Measurements from ENCODE around the gene ZNF534.

DNA sequence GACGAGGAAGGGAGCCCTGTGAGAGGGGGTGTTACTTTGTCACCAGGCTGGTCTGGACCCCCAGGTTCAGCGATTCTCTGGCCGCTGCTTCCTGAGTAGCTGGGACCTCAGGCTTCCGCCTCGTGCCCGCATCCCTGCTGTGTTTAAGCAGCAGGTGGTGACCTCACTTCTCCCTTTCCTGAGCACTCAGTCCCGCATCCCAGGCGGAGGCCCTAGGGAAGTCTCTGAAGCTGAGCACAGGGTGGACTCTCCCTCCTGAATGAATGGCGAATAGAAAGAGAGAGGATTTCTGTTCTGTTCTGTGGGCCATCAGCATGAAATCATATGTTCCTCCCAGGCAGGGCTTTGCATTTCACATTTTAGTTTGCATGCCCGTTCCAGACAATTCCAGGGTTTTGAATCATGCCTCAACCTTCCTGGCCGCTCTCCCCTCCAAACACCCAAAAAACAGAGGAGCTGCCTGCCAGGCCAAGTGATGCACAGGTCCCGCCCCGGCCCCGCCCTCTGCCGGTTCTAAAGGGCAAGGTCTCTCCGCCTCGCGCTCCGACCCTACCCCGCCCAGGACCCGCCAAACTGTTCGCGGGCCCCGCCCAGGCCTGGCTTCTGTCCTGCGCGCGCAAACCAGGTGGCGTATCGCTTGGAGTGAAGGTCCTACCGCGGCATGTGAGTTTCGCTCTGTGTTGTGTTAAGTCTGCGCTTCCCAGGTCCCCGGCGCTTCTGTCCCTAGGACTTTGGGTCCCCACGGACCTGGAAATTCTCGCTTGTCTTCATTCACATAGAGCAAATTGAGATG is 63.4 kb downstream of the ZNF534 start:
- TF ChIP-seq, protein P1, sequence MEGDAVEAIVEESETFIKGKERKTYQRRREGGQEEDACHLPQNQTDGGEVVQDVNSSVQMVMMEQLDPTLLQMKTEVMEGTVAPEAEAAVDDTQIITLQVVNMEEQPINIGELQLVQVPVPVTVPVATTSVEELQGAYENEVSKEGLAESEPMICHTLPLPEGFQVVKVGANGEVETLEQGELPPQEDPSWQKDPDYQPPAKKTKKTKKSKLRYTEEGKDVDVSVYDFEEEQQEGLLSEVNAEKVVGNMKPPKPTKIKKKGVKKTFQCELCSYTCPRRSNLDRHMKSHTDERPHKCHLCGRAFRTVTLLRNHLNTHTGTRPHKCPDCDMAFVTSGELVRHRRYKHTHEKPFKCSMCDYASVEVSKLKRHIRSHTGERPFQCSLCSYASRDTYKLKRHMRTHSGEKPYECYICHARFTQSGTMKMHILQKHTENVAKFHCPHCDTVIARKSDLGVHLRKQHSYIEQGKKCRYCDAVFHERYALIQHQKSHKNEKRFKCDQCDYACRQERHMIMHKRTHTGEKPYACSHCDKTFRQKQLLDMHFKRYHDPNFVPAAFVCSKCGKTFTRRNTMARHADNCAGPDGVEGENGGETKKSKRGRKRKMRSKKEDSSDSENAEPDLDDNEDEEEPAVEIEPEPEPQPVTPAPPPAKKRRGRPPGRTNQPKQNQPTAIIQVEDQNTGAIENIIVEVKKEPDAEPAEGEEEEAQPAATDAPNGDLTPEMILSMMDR (IDR thresholded peaks at IDR 0.05; ENCODE audit: insufficient read depth, low read depth, low read length), result no peak
- TF ChIP-seq EZH2 (IDR thresholded peaks at IDR 0.05; ENCODE audit: insufficient read depth, low read length), result no peak
